ENCODE results near the gene SLC9A4.

DNA sequence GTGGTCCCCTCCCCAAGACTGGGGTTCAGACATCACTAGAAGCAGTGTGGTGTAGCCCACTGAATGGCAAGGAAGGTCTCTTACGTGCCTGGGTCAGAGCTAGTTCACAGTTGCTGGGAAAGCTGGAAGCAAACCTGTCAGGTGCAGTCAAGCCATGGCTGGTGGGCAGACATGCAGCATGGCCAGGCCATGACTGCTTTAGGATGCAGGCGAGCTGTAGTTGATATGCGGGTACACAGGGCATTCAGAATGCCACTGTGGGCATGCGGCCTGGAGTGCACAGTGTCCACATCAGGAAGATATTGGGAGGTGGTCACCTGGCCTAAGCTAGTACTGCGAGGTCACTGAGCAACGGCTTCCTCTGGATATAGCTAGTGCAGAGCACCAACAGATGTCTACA, 11.8 kb upstream of the SLC9A4 start:
- no peak for TF ChIP-seq EZH2phosphoT487 (conservative IDR thresholded peaks at IDR 0.05; ENCODE audit: low read length)
- TF ChIP-seq, protein P1, sequence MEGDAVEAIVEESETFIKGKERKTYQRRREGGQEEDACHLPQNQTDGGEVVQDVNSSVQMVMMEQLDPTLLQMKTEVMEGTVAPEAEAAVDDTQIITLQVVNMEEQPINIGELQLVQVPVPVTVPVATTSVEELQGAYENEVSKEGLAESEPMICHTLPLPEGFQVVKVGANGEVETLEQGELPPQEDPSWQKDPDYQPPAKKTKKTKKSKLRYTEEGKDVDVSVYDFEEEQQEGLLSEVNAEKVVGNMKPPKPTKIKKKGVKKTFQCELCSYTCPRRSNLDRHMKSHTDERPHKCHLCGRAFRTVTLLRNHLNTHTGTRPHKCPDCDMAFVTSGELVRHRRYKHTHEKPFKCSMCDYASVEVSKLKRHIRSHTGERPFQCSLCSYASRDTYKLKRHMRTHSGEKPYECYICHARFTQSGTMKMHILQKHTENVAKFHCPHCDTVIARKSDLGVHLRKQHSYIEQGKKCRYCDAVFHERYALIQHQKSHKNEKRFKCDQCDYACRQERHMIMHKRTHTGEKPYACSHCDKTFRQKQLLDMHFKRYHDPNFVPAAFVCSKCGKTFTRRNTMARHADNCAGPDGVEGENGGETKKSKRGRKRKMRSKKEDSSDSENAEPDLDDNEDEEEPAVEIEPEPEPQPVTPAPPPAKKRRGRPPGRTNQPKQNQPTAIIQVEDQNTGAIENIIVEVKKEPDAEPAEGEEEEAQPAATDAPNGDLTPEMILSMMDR (IDR thresholded peaks at IDR 0.05; ENCODE audit: insufficient read depth, low read length, poor library complexity, severe bottlenecking), result no peak

All from SU-DHL-6 (cell line).